Liver (tissue), 3 donors: ENCODE measurements around the gene TRIM26.

Experiments
- EGR1 ChIP-seq, 2 donors: IDR thresholded peaks; 2 replicates each; pipeline ENCODE4 v1.6.1; 2016 to 2018; ENCODE audit warnings: antibody characterized with exemption in 2 of 2, low read depth in 2 of 2
- GABPA ChIP-seq, 2 donors: IDR thresholded peaks in 1 of 2; conservative IDR thresholded peaks in 1 of 2; 2 replicates each; pipeline ENCODE4 v1.6.1; 2016; ENCODE audit warnings: antibody characterized with exemption in 2 of 2, mild to moderate bottlenecking in 1 of 2, moderate library complexity in 1 of 2
- JUND ChIP-seq, 2 donors: IDR thresholded peaks; 2 replicates each; pipeline ENCODE4 v1.6.1; 2016; ENCODE audit warnings: antibody characterized with exemption in 2 of 2
- RAD21 ChIP-seq, 2 donors: IDR thresholded peaks; 2 replicates each; pipeline ENCODE4 v1.6.1; 2016; ENCODE audit warnings: antibody characterized with exemption in 2 of 2, mild to moderate bottlenecking in 2 of 2
- SP1 ChIP-seq: IDR thresholded peaks from 2 replicates; pipeline ENCODE4 v1.6.1; 2018; ENCODE audit warnings: antibody characterized with exemption, mild to moderate bottlenecking
- TF ChIP-seq, protein P1 (sequence below): fragments of 150-350 bp; IDR thresholded peaks from 2 replicates; pipeline ENCODE4 v1.5.1; 2017; ENCODE audit warnings: improper control_type of control experiment, low read depth, low read length; ENCODE audit not compliant: missing input control
- TF ChIP-seq, protein P2 (sequence below): IDR thresholded peaks from 2 replicates; pipeline ENCODE4 v1.6.1; 2016; ENCODE audit warnings: antibody characterized with exemption
- TF ChIP-seq, protein P3 (sequence below): IDR thresholded peaks from 2 replicates; pipeline ENCODE4 v1.6.1; 2016; ENCODE audit warnings: antibody characterized with exemption, mild to moderate bottlenecking
- donor health status: healthy.
- donor health status: healthy.

DNA sequence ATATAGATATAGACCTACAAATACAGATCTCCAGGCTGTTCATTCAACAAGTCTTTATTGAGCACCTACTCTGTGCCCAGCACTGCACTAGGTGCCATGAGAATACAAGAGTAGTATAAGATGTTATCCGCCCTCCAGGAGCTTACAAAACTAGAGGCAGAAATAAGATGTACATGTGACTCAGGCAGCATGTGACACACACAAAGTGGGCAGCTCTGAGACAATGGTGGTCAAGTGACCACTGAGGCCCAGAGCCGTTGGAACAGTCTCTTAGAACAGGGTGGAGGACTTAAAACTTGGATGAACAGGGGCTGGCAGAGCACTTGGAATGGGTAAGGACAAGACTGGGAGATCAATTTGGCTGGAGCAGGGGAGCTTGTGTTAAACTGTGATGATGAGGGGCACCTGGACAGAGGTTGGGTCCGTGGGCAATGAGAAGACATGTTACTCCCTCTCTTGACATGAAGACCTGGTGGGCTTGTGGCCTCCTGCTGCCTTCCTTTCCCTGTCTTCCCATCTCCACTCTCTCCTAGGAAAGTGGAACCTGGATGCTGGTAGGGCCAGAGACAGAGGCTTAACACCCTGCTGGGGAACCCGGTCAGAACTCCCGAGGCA is 28.7 kb downstream of the TRIM26 start:
- no peak for TF ChIP-seq EGR1 (IDR thresholded peaks at IDR 0.05; ENCODE audit: low read depth in 2 of 2)
- TF ChIP-seq JUND (IDR thresholded peaks at IDR 0.05), result no peak
- no peak for TF ChIP-seq SP1
- TF ChIP-seq, protein P1, sequence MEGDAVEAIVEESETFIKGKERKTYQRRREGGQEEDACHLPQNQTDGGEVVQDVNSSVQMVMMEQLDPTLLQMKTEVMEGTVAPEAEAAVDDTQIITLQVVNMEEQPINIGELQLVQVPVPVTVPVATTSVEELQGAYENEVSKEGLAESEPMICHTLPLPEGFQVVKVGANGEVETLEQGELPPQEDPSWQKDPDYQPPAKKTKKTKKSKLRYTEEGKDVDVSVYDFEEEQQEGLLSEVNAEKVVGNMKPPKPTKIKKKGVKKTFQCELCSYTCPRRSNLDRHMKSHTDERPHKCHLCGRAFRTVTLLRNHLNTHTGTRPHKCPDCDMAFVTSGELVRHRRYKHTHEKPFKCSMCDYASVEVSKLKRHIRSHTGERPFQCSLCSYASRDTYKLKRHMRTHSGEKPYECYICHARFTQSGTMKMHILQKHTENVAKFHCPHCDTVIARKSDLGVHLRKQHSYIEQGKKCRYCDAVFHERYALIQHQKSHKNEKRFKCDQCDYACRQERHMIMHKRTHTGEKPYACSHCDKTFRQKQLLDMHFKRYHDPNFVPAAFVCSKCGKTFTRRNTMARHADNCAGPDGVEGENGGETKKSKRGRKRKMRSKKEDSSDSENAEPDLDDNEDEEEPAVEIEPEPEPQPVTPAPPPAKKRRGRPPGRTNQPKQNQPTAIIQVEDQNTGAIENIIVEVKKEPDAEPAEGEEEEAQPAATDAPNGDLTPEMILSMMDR, result no peak
- TF ChIP-seq, protein P2, sequence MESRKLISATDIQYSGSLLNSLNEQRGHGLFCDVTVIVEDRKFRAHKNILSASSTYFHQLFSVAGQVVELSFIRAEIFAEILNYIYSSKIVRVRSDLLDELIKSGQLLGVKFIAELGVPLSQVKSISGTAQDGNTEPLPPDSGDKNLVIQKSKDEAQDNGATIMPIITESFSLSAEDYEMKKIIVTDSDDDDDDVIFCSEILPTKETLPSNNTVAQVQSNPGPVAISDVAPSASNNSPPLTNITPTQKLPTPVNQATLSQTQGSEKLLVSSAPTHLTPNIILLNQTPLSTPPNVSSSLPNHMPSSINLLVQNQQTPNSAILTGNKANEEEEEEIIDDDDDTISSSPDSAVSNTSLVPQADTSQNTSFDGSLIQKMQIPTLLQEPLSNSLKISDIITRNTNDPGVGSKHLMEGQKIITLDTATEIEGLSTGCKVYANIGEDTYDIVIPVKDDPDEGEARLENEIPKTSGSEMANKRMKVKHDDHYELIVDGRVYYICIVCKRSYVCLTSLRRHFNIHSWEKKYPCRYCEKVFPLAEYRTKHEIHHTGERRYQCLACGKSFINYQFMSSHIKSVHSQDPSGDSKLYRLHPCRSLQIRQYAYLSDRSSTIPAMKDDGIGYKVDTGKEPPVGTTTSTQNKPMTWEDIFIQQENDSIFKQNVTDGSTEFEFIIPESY, result no peak
- no peak for TF ChIP-seq GABPA (IDR thresholded peaks at IDR 0.05 in 1 of 2, conservative IDR thresholded peaks at IDR 0.05 in 1 of 2)
- TF ChIP-seq, protein P3, sequence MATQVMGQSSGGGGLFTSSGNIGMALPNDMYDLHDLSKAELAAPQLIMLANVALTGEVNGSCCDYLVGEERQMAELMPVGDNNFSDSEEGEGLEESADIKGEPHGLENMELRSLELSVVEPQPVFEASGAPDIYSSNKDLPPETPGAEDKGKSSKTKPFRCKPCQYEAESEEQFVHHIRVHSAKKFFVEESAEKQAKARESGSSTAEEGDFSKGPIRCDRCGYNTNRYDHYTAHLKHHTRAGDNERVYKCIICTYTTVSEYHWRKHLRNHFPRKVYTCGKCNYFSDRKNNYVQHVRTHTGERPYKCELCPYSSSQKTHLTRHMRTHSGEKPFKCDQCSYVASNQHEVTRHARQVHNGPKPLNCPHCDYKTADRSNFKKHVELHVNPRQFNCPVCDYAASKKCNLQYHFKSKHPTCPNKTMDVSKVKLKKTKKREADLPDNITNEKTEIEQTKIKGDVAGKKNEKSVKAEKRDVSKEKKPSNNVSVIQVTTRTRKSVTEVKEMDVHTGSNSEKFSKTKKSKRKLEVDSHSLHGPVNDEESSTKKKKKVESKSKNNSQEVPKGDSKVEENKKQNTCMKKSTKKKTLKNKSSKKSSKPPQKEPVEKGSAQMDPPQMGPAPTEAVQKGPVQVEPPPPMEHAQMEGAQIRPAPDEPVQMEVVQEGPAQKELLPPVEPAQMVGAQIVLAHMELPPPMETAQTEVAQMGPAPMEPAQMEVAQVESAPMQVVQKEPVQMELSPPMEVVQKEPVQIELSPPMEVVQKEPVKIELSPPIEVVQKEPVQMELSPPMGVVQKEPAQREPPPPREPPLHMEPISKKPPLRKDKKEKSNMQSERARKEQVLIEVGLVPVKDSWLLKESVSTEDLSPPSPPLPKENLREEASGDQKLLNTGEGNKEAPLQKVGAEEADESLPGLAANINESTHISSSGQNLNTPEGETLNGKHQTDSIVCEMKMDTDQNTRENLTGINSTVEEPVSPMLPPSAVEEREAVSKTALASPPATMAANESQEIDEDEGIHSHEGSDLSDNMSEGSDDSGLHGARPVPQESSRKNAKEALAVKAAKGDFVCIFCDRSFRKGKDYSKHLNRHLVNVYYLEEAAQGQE, result no peak
- no peak for TF ChIP-seq RAD21 (IDR thresholded peaks at IDR 0.05)
